Fibroblast of lung (primary cell): Measurements from ENCODE around the gene SMAD5.

Experiments used
- EZH2 ChIP-seq: IDR thresholded peaks from 2 replicates; pipeline ENCODE4 v1.5.1; 2012; ENCODE audit warnings: low read length, control low read depth, mild to moderate bottlenecking; ENCODE audit errors: missing control alignments
- TF ChIP-seq, protein P1 (sequence below), 2 donors: IDR thresholded peaks in 1 of 2; conservative IDR thresholded peaks in 1 of 2; 1 replicate in 1 of 2; 2 replicates in 1 of 2; pipeline ENCODE4 v1.5.1; 2011 to 2012; ENCODE audit warnings: low read length in 2 of 2, control low read depth in 1 of 2, inconsistent platforms in 1 of 2, low read depth in 1 of 2, mild to moderate bottlenecking in 1 of 2

DNA sequence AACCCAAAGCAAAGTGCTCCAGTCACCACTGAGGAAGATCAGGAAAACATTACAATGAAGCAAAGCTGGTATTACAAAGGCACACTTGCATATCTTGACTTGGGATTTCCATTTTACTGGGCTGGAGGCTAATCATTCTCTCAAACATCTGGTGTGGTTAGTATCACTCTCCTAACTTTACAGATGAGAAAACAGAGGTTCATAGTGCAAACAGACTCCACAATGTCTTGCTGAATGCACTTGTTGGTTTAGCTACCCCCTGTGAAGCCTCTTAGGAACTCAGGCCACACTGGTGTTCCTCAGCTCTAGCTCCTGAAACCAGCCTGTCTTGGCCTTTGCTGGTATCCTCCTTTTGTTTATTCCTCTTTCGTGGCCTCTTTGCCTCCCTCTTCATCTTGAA is 29.5 kb upstream of the SMAD5 start:
- TF ChIP-seq, protein P1, sequence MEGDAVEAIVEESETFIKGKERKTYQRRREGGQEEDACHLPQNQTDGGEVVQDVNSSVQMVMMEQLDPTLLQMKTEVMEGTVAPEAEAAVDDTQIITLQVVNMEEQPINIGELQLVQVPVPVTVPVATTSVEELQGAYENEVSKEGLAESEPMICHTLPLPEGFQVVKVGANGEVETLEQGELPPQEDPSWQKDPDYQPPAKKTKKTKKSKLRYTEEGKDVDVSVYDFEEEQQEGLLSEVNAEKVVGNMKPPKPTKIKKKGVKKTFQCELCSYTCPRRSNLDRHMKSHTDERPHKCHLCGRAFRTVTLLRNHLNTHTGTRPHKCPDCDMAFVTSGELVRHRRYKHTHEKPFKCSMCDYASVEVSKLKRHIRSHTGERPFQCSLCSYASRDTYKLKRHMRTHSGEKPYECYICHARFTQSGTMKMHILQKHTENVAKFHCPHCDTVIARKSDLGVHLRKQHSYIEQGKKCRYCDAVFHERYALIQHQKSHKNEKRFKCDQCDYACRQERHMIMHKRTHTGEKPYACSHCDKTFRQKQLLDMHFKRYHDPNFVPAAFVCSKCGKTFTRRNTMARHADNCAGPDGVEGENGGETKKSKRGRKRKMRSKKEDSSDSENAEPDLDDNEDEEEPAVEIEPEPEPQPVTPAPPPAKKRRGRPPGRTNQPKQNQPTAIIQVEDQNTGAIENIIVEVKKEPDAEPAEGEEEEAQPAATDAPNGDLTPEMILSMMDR (conservative IDR thresholded peaks at IDR 0.05 in 1 of 2, IDR thresholded peaks at IDR 0.05 in 1 of 2; ENCODE audit: low read depth in 1 of 2, low read length in 2 of 2): no peak
- no peak for TF ChIP-seq EZH2
